Measurements from ENCODE around the gene PLA2G6. TPM values are rescaled to one million over a fixed set of nuclear protein-coding genes. Genes with fewer than 3 reads are reported as not detected.
A peak's percentile ranks its signal among the peaks of the same experiment; 100 is the strongest.

PLA2G6 gene
- total RNA-seq, 1 donor from 2014 or later = 35.8 TPM

GRCh38 chr22:38073150-38074130 lies 108.2 kb downstream of the PLA2G6 start:
- H3K27me3 ChIP-seq = no peaks in the 10 kb centered on the region
- TF ChIP-seq POLR2A (IDR thresholded peaks at IDR 0.05) (no peak), POLR2AphosphoS5 (IDR thresholded peaks at IDR 0.05; ENCODE audit: insufficient read depth in 1 of 2, low read depth in 1 of 2) (no peak), CTCF (IDR thresholded peaks at IDR 0.05) (no peak)
- H3K36me3 ChIP-seq = peaks cover 0 to 38% of the 10 kb centered on the region in 2 donors
- DNase-seq (ENCODE audit: extremely low spot score in 2 of 2) = no peak
- peaks cover 8% of the 10 kb centered on the region for H3K4me1 ChIP-seq
- H3K27ac ChIP-seq = no peak overlapping the region
- no peaks in the 10 kb centered on the region for H3K9me3 ChIP-seq
- intact Hi-C loops (cut with DNase I) = no loop called here
- H3K4me3 ChIP-seq = no peak overlapping the region

GRCh38 chr22:38072322-38073149 lies 109.1 kb downstream of the PLA2G6 start:
- DNase-seq (ENCODE audit: extremely low spot score in 2 of 2) = no peak
- Histone ChIP-seq H3K27me3 (no peaks in the 10 kb centered on the region), H3K4me3 (no peak overlapping the region), H3K4me1 (peaks cover 9% of the 10 kb centered on the region), H3K36me3 (peaks cover 0 to 47% of the 10 kb centered on the region in 2 donors), H3K9me3 (no peaks in the 10 kb centered on the region), H3K27ac (no peak overlapping the region)
- TF ChIP-seq POLR2AphosphoS5 (IDR thresholded peaks at IDR 0.05; ENCODE audit: insufficient read depth in 1 of 2, low read depth in 1 of 2) = no peak
- no peak for TF ChIP-seq CTCF (IDR thresholded peaks at IDR 0.05)
- TF ChIP-seq POLR2A (IDR thresholded peaks at IDR 0.05) = no peak
- intact Hi-C loops (cut with DNase I) = no loop called here

GRCh38 chr22:38071421-38072321 lies 110.0 kb downstream of the PLA2G6 start:
- no peak overlapping the region for H3K27ac ChIP-seq
- H3K4me3 ChIP-seq = no peak overlapping the region
- no peak for TF ChIP-seq POLR2A (IDR thresholded peaks at IDR 0.05)
- no peak for TF ChIP-seq POLR2AphosphoS5 (IDR thresholded peaks at IDR 0.05; ENCODE audit: insufficient read depth in 1 of 2, low read depth in 1 of 2)
- no peak for TF ChIP-seq CTCF (IDR thresholded peaks at IDR 0.05)
- H3K27me3 ChIP-seq = no peaks in the 10 kb centered on the region
- H3K9me3 ChIP-seq = no peaks in the 10 kb centered on the region
- peaks cover 9% of the 10 kb centered on the region for H3K4me1 ChIP-seq
- intact Hi-C loops (cut with DNase I) = no loop called here
- no peak for DNase-seq (ENCODE audit: extremely low spot score in 2 of 2)
- peaks cover 0 to 48% of the 10 kb centered on the region in 2 donors for H3K36me3 ChIP-seq

GRCh38 chr22:38070250-38070921 lies 111.2 kb downstream of the PLA2G6 start:
- Histone ChIP-seq H3K27ac (peak overlapping the region; percentile 85), H3K36me3 (peaks cover 0 to 50% of the 10 kb centered on the region in 2 donors), H3K4me1 (peaks cover 9% of the 10 kb centered on the region), H3K4me3 (no peak overlapping the region), H3K27me3 (no peaks in the 10 kb centered on the region), H3K9me3 (no peaks in the 10 kb centered on the region)
- no peak for TF ChIP-seq POLR2A (IDR thresholded peaks at IDR 0.05)
- DNase-seq (ENCODE audit: extremely low spot score in 2 of 2) = no peak
- intact Hi-C loops (cut with DNase I) = no loop called here
